Left cardiac atrium (tissue), 4 donors: ENCODE data around the gene LHPP. TPM values are rescaled to one million over a fixed set of nuclear protein-coding genes. Genes with fewer than 3 reads are reported as not detected.

Experiments
- ATAC-seq, 2 donors: fragments of 200-7000 bp; cut with Tn5 transposase; one replicate each; pipeline ENCODE4 v1.9.1; 2020; ENCODE audit warnings: mild to moderate bottlenecking in 2 of 2, moderate library complexity in 2 of 2
- DNase-seq: peaks from one replicate; pipeline ENCODE4 v3.0.0-alpha.2; 2020
- intact Hi-C, 2 donors: fragments of 100-400 bp; cut with DNase I; formaldehyde crosslinking; loops; one replicate each; pipeline versions ENCODE4 v1.14.1 to v1.15.1; 2022 to 2023
- total RNA-seq, 2 donors: library from RNA; stranded (reverse); fragmentation: NEBNext Ultra II Directional; extraction: Animal tissue kit (Norgen Biotek cat#: 25700); gene quantifications; one replicate each; pipeline ENCODE4 v1.2.1, GENCODE V29; 2021
- donor health status: DM: no; HTN: yes; CAD: no.
- donor health status: DM: no; HTN: yes; CAD: no; lungs with severe emphysema.
- donor health status: DM: yes; HTN: yes; CAD: no.
- donor health status: Dilated cardiomyopathy.

The LHPP gene
- total RNA-seq, 2 donors from 2014 or later, result 11.6 to 16.4 TPM

- intact Hi-C loops, result no loop called here
- ATAC-seq (peak in 1 of 2 donors; percentile 1), DNase-seq (no peak)
Observed at GRCh38 chr10:124648131-124648475, 186.5 kb downstream of the LHPP start.

- ATAC-seq (peak; percentile 49 to 50), DNase-seq (peak; percentile 71)
- intact Hi-C loops, result no loop called here
Observed at GRCh38 chr10:124648738-124649137, 187.1 kb downstream of the LHPP start.

- ATAC-seq, result peak; percentile 7 to 27
- intact Hi-C loops, result no loop called here
- no peak for DNase-seq
Observed at GRCh38 chr10:124649214-124649613, 187.6 kb downstream of the LHPP start.

GRCh38 chr10:124650263-124650662 is 188.6 kb downstream of the LHPP start:
- intact Hi-C loops, result no loop called here
- no peak for DNase-seq
- no peak for ATAC-seq

GRCh38 chr10:124650820-124651401 is 189.3 kb downstream of the LHPP start:
- DNase-seq (no peak), ATAC-seq (no peak)
- intact Hi-C loops, result no loop called here

- no peak for DNase-seq
- ATAC-seq, result no peak
- intact Hi-C loops, result no loop called here
Observed at GRCh38 chr10:124651402-124651891, 189.8 kb downstream of the LHPP start.

GRCh38 chr10:124652200-124652599 is 190.6 kb downstream of the LHPP start:
- DNase-seq (no peak), ATAC-seq (no peak)
- intact Hi-C loops, result no loop called here

GRCh38 chr10:124652701-124653100 is 191.1 kb downstream of the LHPP start:
- ATAC-seq (no peak), DNase-seq (no peak)
- intact Hi-C loops, result no loop called here

- intact Hi-C loops, result no loop called here
- DNase-seq (no peak), ATAC-seq (no peak)
Observed at GRCh38 chr10:124653311-124653710, 191.7 kb downstream of the LHPP start.

- DNase-seq, result no peak
- ATAC-seq, result peak; percentile 5 to 23
- intact Hi-C loops, result no loop called here
Observed at GRCh38 chr10:124653811-124654651, 192.4 kb downstream of the LHPP start.

GRCh38 chr10:124654686-124655085 is 193.1 kb downstream of the LHPP start:
- intact Hi-C loops, result no loop called here
- DNase-seq, result no peak

GRCh38 chr10:124655191-124656112 is 193.8 kb downstream of the LHPP start:
- intact Hi-C loops, result no loop called here
- ATAC-seq (no peak), DNase-seq (no peak)

More at GRCh38 chr10:124654686-124655085, 193.1 kb downstream of the LHPP start:
- ATAC-seq, result no peak

- no peak for ATAC-seq
- DNase-seq, result no peak
- intact Hi-C loops, result no loop called here
Observed at GRCh38 chr10:124656113-124656490, 194.5 kb downstream of the LHPP start.

- intact Hi-C loops, result no loop called here
- DNase-seq (no peak), ATAC-seq (no peak)
Observed at GRCh38 chr10:124656541-124656940, 194.9 kb downstream of the LHPP start.

GRCh38 chr10:124657806-124658205 is 196.2 kb downstream of the LHPP start:
- intact Hi-C loops, result no loop called here
- ATAC-seq (peak; percentile 19 to 25), DNase-seq (no peak)

GRCh38 chr10:124658591-124659242 is 197.1 kb downstream of the LHPP start:
- ATAC-seq (no peak), DNase-seq (no peak)
- intact Hi-C loops, result no loop called here

- ATAC-seq (no peak), DNase-seq (no peak)
- intact Hi-C loops, result no loop called here
Observed at GRCh38 chr10:124659380-124659779, 197.8 kb downstream of the LHPP start.

GRCh38 chr10:124660404-124661125 is 198.9 kb downstream of the LHPP start:
- ATAC-seq (peak in 1 of 2 donors; percentile 33), DNase-seq (no peak)
- intact Hi-C loops, result no loop called here
